Natural killer cell (primary cell): ENCODE results near the gene PRDM12. TPM values are rescaled to one million over a fixed set of nuclear protein-coding genes. Genes with fewer than 3 reads are reported as not detected.

Source experiments
- ATAC-seq, 3 donors: fragments of 150-1000 bp in 2 of 3; fragments of 200-7000 bp in 1 of 3; cut with Tn5 transposase; 1 replicate in 1 of 3; 2 replicates in 2 of 3; pipeline ENCODE4 v1.10.0; 2021; ENCODE audit warnings: mild to moderate bottlenecking in 2 of 3, moderate library complexity in 2 of 3
- DNase-seq, 2 donors: peaks; one replicate each; pipeline versions ENCODE4 v3.0.0 to v3.0.0-alpha.2; 2013 to 2021; ENCODE audit warnings: mixed read lengths in 1 of 2
- H3K27ac ChIP-seq: one replicate; pipeline ENCODE4 v1.5.1; 2013; ENCODE audit warnings: mild to moderate bottlenecking, low read length
- H3K27me3 ChIP-seq: one replicate; pipeline ENCODE4 v1.6.1; 2013; ENCODE audit warnings: low read length; ENCODE audit not compliant: control insufficient read depth, insufficient read depth
- H3K36me3 ChIP-seq: one replicate; pipeline ENCODE4 v1.6.1; 2013; ENCODE audit warnings: low read length; ENCODE audit not compliant: control insufficient read depth, insufficient read depth
- H3K4me1 ChIP-seq: one replicate; pipeline ENCODE4 v1.6.1; 2013; ENCODE audit warnings: low read length; ENCODE audit not compliant: control insufficient read depth, insufficient read depth
- H3K4me3 ChIP-seq: one replicate; pipeline ENCODE4 v1.5.1; 2013; ENCODE audit warnings: low read length
- H3K9me3 ChIP-seq: one replicate; pipeline ENCODE4 v1.6.1; 2013; ENCODE audit warnings: low read length; ENCODE audit not compliant: control insufficient read depth, insufficient read depth
- H3K27ac Mint-ChIP-seq, 2 donors: one replicate each; pipeline ENCODE4 v1.8.0; 2022; ENCODE audit warnings: mild to moderate bottlenecking in 2 of 2, mixed read lengths in 2 of 2, moderate library complexity in 1 of 2
- H3K27me3 Mint-ChIP-seq, 2 donors: one replicate each; pipeline ENCODE4 v1.8.0; 2022; ENCODE audit warnings: low read depth in 2 of 2, mixed read lengths in 2 of 2
- H3K36me3 Mint-ChIP-seq: one replicate; pipeline ENCODE4 v1.8.0; 2022; ENCODE audit warnings: mixed read lengths
- H3K4me1 Mint-ChIP-seq, 2 donors: one replicate each; pipeline ENCODE4 v1.8.0; 2022; ENCODE audit warnings: mixed read lengths in 2 of 2
- H3K4me3 Mint-ChIP-seq: one replicate; pipeline ENCODE4 v1.8.0; 2022; ENCODE audit warnings: mild to moderate bottlenecking, moderate library complexity, mixed read lengths
- H3K9me3 Mint-ChIP-seq, 2 donors: one replicate each; pipeline ENCODE4 v1.8.0; 2022; ENCODE audit warnings: mixed read lengths in 2 of 2
- CTCF ChIP-seq: fragments of 200-600 bp; IDR thresholded peaks from one replicate; pipeline ENCODE4 v1.8.0; 2022; ENCODE audit warnings: antibody characterized with exemption
- whole genome bisulfite sequencing: methylation state at CpG from one replicate; pipeline ENCODE4 v1.1.7; 2013; ENCODE audit warnings: missing lambda C conversion rate; ENCODE audit not compliant: insufficient coverage; 5-methylcytosine and 5-hydroxymethylcytosine counted together
- intact Hi-C: fragments of 100-400 bp; cut with micrococcal nuclease; formaldehyde crosslinking; loops from one replicate; pipeline ENCODE4 v1.14.2; 2022
- total RNA-seq, 4 donors: library from RNA; stranded (reverse); fragments of 120-200 nt in 1 of 4; gene quantifications; one replicate each; pipeline versions ENCODE4 v1.2.3 to v1.2.4, GENCODE V29; 2013 to 2022

The PRDM12 gene
- total RNA-seq, 3 donors from 2014 or later (not counting 1 experiment from before 2014, with no cell fraction given) = 0.09 to 0.15 TPM; not detected in 1

GRCh38 chr9:130665431-130666392, 1.3 kb downstream of the PRDM12 start:
- ATAC-seq (peak in 1 of 3 donors; percentile 32), DNase-seq (no peak)
- H3K9me3 ChIP-seq = no peaks in the 10 kb centered on the region
- peaks cover 45% of the 10 kb centered on the region for H3K27me3 ChIP-seq
- no peak overlapping the region for H3K4me3 ChIP-seq
- Mint-ChIP-seq H3K4me3 (peak overlapping the region; percentile 1), H3K9me3 (no peaks in the 10 kb centered on the region), H3K36me3 (no peaks in the 10 kb centered on the region), H3K4me1 (peaks cover 6 to 12% of the 10 kb centered on the region in 2 donors), H3K27me3 (peaks cover 27 to 45% of the 10 kb centered on the region in 2 donors), H3K27ac (no peak overlapping the region)
- no peak for TF ChIP-seq CTCF
- peaks cover 13% of the 10 kb centered on the region for H3K4me1 ChIP-seq
- WGBS = 6% methylated on average over 61 of the region's 61 CpGs
- intact Hi-C loops = no loop called here
- no peak overlapping the region for H3K27ac ChIP-seq
- H3K36me3 ChIP-seq = no peaks in the 10 kb centered on the region

DNA sequence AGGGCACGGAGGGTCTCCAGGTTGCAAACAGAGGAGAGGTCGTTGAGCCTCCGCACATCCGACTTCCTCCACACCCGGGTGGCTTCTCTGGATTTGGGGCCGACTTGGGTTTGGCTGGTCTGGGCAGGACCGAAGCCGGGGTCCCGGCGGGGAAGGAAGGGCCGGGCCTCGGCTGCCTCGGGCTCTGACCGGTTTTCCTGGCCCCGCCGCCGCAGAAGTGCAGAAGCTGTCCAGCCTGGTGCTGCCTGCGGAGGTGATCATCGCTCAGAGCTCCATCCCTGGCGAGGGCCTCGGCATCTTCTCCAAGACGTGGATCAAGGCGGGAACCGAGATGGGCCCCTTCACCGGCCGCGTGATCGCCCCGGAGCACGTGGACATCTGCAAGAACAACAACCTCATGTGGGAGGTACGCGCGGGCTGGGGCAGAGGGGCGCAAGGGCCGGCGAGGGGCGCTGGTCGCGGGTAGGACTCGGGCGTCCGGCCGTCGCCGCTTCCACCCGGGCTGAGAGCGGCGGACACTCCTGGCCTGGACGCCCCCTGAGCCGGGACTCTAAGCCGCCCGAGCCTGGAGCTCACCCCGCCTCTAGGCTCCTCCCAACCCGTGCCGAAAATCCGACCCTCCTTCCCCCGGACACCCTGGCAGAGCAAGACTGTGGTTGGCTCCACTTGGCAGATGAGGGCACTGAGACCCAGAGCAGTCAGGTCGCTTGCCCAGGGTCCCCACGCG, 2.2 kb downstream of the PRDM12 start:
- H3K9me3 Mint-ChIP-seq = no peaks in the 10 kb centered on the region

DNA sequence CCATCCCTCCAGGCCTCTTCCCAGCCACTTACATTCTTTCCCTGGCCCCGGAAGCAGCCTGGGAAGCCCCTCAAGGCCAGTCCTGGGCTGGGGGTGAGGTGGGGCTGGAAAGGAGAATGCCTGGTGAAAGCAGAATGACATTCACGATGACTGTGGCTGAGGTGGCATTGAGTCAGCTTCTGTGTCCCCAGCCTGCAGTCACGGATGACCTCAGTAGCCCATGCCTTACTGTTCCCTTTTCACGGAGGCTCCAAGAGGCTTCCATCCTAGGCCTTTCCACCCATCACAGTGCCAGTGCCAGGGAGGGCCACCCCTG, 2.7 kb downstream of the PRDM12 start:
- peaks cover 27 to 40% of the 10 kb centered on the region in 2 donors for H3K27me3 Mint-ChIP-seq

More for the DNA sequence above, 2.2 kb downstream of the PRDM12 start:
- Histone ChIP-seq H3K9me3 (no peaks in the 10 kb centered on the region), H3K27me3 (peaks cover 40% of the 10 kb centered on the region), H3K4me3 (no peak overlapping the region), H3K27ac (no peak overlapping the region), H3K36me3 (no peaks in the 10 kb centered on the region), H3K4me1 (peaks cover 13% of the 10 kb centered on the region)
- Mint-ChIP-seq H3K27ac (no peak overlapping the region), H3K4me3 (no peak overlapping the region), H3K4me1 (peaks cover 6 to 12% of the 10 kb centered on the region in 2 donors), H3K36me3 (no peaks in the 10 kb centered on the region), H3K27me3 (peaks cover 27 to 45% of the 10 kb centered on the region in 2 donors)
- ATAC-seq (no peak), DNase-seq (no peak)
- WGBS = 7% methylated on average over 60 of the region's 60 CpGs
- no peak for TF ChIP-seq CTCF
- intact Hi-C loops = no loop called here

More for the DNA sequence above, 2.7 kb downstream of the PRDM12 start:
- no peak for TF ChIP-seq CTCF
- no peak overlapping the region for H3K4me3 ChIP-seq
- H3K4me1 Mint-ChIP-seq = peaks cover 6 to 12% of the 10 kb centered on the region in 2 donors
- no peaks in the 10 kb centered on the region for H3K9me3 Mint-ChIP-seq
- no peak overlapping the region for H3K27ac ChIP-seq
- intact Hi-C loops = no loop called here
- DNase-seq (no peak), ATAC-seq (no peak)
- H3K4me1 ChIP-seq = peaks cover 13% of the 10 kb centered on the region
- no peaks in the 10 kb centered on the region for H3K9me3 ChIP-seq
- H3K27ac Mint-ChIP-seq = no peak overlapping the region
- H3K36me3 Mint-ChIP-seq = no peaks in the 10 kb centered on the region
- no peak overlapping the region for H3K4me3 Mint-ChIP-seq
- no peaks in the 10 kb centered on the region for H3K36me3 ChIP-seq
- H3K27me3 ChIP-seq = peaks cover 36% of the 10 kb centered on the region
- WGBS = 58% methylated on average over 4 of the region's 4 CpGs
